Suprapubic skin (tissue), 4 donors: ENCODE results near the gene STAT6.

Experiments
- CTCF ChIP-seq, 2 donors: fragments of 200-600 bp in 1 of 2; fragments of 450-650 bp in 1 of 2; sonication (generic) in 1 of 2; IDR thresholded peaks; one replicate each; pipeline ENCODE4 v1.5.1; 2016 to 2019; ENCODE audit warnings: antibody characterized with exemption in 2 of 2, mild to moderate bottlenecking in 1 of 2, moderate library complexity in 1 of 2
- EP300 ChIP-seq: sonication (generic); formaldehyde crosslinking; IDR thresholded peaks from one replicate; pipeline ENCODE4 v1.6.1; 2017; ENCODE audit warnings: antibody characterized with exemption
- POLR2A ChIP-seq, 2 donors: fragments of 450-650 bp; IDR thresholded peaks; one replicate each; pipeline ENCODE4 v1.6.1; 2017; ENCODE audit warnings: antibody characterized with exemption in 2 of 2, mild to moderate bottlenecking in 2 of 2, moderate library complexity in 2 of 2
- POLR2AphosphoS5 ChIP-seq, 3 donors: sonication (generic); formaldehyde crosslinking; IDR thresholded peaks; one replicate each; pipeline ENCODE4 v1.6.1; 2017; ENCODE audit warnings: antibody characterized with exemption in 3 of 3

DNA sequence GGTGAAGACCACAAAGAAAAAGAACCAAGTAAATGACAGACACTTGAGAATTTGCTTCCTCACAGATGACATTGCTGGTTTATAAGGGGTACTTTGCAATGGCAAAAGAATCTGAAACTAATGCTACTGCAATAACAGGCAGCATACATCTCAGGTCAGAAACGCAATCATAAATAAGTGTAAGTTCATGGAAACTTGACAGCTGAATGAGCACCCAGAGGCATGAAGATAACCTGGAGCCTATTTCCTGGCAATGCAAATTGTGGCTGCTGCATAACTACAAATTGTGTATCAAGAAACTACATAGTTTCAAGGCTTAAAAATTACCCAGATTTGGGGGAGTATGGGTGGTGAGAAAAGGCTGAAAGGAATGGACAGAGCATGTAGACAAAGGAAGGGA is 52.7 kb downstream of the STAT6 start:
- TF ChIP-seq EP300 (no peak), CTCF (IDR thresholded peaks at IDR 0.05) (no peak), POLR2A (IDR thresholded peaks at IDR 0.05) (no peak), POLR2AphosphoS5 (IDR thresholded peaks at IDR 0.05) (no peak)
